SH-SY5Y (cell line): Measurements from ENCODE around the gene BMPR1B.

Experiments used
- GATA2 ChIP-seq: IDR thresholded peaks from 2 replicates; pipeline ENCODE4 v1.6.1; 2011; ENCODE audit warnings: mild to moderate bottlenecking, low read depth, low read length
- GATA3 ChIP-seq: IDR thresholded peaks from 2 replicates; pipeline ENCODE4 v1.6.1; 2011; ENCODE audit warnings: low read depth, mild to moderate bottlenecking, low read length, moderate library complexity

- TF ChIP-seq GATA2 (no peak), GATA3 (peak; percentile 27; the same call in 1 of the 2 replicates)
Observed at GRCh38 chr4:95124906-95125504, 367.2 kb downstream of the BMPR1B start.
